Activated T-cell treated with anti-CD3 and anti-CD28 coated beads for 1 hour (primary cell): ENCODE results near the gene CDK8.
A peak's percentile ranks its signal among the peaks of the same experiment; 100 is the strongest.
"Not testable (repeated sequence)": the region's sequence is repeated elsewhere in the genome, so short reads cannot be mapped to it uniquely, and the experiment has no call there.

Experiments used
- DNase-seq: peaks from one replicate; pipeline ENCODE4 v3.0.0-alpha.2; 2020; ENCODE audit warnings: low read depth

The CDK8 gene

DNA sequence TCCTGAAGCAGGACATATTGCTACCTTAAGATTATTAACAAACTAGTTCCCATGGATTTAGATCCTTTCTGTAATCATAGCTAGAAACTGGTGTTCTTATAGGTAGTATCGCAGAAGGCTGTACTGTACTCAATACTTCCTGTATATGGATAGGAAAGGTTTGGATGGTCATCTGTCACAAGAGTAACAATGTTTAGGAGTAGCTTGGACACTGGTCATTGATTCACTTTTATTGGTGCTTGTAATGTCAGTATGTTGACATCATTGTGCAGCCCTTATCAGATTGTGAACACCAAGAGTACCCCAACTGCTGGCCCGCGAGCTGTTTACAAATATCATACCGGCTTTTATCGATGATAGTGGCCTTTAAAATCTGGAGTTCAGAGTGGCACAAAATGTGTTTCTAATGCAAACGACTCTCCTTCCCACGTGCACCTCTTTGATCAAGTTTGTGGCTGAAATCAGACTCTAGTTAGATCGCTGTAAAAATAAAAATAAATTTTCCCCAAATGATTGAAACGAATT is 605 bp upstream of the CDK8 start:
- no peak for DNase-seq

DNA sequence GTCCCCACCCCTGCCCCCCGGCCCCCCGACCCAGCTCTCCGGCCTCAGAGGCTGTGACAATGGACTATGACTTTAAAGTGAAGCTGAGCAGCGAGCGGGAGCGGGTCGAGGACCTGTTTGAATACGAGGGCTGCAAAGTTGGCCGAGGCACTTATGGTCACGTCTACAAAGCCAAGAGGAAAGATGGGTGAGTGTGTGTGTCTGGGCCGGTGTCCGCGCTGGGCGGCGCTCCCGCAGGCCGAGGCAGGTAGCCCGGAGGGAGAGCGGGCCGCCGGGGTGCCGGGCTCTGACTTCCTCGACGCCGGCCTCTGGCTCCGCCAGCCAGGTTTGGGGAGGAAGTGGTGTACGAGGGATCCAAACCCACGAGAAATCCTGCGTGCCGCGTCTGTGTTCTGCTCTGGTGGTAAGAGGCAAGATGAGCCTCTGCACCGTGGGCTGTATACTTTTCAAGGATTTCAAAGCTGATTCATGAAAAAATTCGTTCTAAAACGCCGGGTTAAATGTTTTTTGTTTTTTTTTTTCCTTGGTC is 718 bp downstream of the CDK8 start:
- peak; percentile 37 for DNase-seq

DNA sequence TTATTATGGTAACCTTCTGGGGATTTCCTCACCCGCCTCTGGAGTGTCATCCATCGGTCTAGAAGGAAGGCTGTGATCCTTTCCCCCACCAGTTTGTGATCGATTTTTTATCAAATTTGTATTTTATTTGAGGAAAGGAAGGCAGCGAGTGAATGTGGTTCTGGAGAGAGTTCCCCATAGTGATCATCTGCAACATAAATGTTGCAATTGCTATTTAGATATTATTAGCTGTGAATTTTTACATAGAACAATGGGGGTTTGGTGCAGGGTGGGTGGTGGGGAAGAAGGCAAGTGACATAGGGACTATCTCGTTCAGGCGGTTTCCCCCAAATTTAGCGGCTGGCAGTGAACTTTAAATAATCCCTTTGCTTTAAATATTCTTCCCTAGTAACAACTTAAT is 1.2 kb downstream of the CDK8 start:
- no peak for DNase-seq

DNA sequence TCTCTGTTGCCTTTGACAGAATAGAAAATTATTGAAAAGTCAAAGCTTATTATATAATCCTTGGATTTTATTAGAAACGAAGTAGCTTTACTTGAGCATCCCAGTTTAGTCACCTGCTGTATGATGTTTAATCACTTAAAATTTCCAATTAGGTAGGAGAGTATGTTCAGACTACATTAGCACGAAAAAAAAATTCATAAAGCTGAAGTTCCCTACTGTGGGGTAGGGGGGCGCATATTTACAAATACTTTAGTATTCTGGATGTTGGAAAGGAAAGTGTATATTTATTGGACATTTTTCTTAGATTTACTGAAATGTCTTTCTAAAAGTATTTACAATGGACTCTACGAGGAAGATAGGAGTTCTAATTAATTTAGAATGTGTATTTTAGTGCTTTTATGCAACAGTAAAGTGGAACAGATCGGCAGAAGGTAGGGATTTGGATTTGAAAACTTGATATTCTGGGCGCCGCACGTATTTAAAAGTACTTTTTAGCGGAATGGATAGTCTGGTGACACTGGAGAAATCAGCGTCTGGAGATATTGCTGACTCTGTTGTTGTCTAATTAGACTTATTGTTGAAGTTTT is 1.9 kb downstream of the CDK8 start:
- DNase-seq, result no peak

DNA sequence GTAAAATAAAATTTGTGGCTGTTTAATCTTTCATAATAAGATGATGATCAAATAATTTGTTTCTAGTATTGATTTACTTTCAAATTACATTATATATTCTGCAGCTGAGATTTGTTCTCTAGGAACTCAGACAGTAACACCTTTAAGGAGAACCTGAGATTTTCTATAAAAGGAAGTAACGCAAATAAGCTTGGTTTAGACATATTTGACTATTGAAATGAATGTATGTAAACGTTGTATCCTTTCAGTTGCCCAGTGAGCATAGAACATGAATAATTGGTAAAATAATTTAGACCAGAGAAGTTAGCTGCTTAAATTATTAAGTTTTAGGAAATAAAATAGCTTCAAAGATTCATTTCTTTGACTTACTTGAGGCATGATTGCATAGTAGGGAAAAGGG is 3.1 kb downstream of the CDK8 start:
- DNase-seq, result no peak

DNA sequence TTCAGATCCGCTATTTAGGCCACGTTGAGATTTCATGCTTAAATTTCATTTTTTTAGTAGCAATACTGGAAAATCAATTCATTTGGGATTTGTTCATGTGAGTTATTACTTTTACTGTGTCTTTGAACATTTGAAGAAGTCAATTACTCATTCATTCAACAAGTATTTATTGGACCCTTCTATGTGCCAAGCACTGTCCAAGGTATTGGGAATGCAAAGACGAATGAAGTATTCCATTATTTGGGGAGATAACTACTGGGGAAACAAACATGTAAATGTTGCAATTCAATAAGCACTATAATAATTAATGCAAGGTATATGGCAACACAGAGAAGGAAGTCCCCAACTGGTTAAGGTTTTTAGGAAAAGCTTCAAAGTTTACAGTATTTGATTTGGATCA is 5.7 kb downstream of the CDK8 start:
- no peak for DNase-seq

DNA sequence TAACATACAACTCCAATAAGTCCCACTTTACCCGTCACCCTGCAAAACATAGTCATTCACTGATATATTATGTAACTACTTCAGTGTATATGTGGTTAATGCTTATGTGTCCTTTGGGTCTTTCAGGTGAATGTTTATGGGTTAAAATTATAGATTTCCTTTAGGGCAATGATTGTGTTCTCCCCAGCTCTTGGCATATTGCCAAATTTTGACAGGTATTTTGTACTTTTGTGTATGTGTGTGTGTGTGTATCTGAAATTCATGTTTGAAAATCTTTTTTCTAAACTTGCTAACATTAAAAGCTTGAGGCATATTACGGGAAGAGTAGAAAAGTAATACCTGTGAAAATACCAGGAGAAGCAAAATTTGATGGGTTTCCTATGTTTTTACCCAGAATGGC is 8.2 kb downstream of the CDK8 start:
- DNase-seq, result no peak

DNA sequence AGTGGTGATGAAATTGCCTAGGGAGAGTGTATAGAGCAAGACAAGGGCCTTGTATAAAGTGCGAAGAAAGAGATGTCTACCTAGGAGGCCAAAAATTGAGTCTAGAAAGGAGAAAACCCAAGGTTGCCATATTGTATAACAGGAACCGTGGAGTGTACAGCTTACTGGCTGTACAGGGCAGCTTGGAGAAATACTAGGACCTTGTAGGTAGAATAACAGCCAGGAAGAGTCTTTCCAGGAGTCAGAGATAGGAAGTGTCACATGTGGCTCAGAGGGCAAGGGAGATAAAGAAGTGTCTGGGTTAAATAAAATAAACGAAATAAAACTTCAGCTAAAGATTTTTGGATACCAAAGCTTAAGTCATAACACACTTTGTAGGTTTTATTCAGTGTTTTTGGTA is 12.4 kb downstream of the CDK8 start:
- DNase-seq, result no peak

DNA sequence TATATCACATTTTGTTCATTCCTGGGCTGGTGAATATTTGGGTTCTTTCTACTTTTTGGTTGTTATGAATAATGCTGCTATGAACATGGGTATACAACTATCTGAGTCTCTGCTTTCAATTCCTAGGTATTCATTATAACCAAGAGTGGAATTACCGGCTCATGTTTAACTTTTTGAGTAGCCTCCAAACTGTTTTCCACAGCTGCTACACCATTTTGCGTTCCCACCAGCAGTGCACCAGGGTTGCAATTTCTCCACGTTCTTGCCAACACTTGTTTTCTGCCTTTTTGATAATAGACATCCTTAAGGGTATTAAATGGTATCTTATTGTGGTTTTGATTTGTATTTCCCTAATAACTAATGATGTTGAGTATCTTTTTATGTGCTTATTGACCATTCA is 16.8 kb downstream of the CDK8 start:
- no peak for DNase-seq

DNA sequence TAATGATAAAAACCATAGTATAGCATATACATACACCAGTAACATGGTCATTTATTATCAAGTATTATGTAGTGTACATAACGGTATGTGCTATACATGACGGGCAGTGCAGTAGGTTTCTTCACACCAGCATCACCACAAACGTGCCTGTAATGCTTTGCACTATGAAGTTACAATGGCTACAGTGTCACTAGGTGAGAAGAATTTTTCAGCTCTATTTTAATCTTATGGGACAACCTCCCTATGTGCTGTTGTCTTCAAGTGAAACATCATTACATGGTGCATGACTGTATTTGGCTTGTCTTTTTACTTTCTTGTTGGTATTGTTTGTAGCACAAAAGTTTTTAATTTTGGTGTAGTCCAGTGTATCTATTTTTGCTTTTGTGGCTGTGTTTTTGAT is 18.7 kb downstream of the CDK8 start:
- no peak for DNase-seq

DNA sequence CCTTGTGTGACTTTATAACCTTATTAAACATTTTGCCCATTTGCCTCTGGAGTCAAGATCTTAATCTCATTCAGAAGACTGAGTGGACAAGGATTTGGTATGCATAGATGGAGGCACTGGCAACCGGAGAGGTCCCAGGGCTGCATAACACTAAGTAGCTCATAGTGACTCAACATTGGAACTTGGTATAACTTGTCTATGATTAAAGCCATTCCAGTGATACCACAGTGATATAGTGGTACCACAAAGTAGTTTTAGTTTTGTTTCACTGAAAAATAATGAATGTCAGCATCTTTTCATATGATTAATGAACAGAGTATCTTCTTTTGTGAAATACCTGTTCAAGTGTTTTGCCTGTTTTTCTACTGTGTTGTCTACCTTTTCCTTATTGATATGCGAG is 26.4 kb downstream of the CDK8 start:
- no peak for DNase-seq

DNA sequence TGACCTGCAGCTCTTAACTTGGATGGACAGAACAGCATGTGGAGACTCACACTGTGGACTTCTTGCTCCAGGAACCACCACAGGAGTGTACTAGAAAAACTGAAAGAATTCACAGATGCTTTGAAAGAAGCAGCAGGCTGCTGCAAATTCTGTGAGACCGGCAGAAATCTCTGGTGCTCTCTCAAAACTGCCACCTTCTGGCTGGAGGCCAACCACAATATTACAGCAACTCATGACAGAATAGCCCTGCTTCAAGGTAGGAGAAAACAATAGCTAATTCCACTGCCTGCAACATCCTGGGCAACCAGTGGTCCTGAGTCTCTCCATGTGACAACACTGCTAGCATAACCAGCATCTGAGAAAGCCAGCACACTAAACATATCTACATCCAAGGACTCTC is 26.9 kb downstream of the CDK8 start:
- no peak for DNase-seq

DNA sequence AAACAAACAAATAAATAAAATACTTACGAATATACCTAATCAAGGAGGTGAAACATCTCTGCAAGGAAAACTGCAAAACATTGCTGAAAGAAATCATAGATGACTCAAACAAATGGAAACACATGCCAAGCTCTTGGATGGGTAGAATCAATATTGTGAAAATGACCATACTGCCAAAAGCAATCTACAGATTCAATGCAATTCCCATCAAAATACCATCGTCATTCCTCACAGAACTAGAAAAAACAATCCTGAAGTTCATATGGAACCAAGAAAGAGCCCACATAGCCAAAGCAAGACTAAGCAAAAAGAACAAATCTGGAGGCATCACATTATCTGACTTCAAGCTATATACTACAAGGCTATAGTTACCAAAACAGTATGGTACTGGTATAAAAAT is 32.0 kb downstream of the CDK8 start:
- DNase-seq, result not testable (repeated sequence)

DNA sequence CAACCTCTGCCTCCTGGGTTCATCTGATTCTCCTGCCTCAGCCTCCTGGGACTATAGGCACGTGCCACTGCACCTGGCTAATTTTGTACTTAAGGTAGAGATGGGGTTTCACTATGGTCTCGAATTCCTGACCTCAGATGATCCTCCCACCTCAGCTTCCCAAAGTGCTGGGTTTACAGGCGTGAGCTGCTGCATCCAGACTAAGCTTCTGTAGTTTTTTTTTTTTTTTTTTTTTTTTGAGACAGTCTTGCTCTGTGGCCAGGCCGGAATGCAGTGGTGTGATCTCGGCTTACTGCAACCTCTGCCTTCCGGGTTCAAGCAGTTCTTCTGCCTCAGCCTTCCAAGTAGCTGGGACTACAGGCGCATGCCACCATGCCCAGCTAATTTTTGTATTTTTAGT is 34.9 kb downstream of the CDK8 start:
- not testable (repeated sequence) for DNase-seq

DNA sequence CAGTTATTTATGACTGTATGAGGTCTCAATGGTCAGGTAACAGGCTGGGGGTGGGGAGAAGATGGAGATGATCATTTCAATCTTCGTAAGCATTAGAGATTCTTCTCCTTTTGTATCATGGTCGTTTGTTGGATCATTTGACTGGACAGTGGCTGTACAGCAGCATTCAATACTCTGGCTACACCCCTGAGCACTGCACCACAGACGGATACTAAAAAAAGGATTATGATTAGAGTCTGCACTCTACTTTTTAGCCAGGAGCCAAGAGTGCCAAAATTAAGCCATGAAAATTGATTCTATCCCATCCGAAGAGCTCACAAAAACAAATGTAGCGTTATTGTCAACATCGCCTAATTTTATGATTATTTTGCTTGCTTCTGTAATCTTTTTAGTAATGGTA is 41.9 kb downstream of the CDK8 start:
- DNase-seq, result no peak

DNA sequence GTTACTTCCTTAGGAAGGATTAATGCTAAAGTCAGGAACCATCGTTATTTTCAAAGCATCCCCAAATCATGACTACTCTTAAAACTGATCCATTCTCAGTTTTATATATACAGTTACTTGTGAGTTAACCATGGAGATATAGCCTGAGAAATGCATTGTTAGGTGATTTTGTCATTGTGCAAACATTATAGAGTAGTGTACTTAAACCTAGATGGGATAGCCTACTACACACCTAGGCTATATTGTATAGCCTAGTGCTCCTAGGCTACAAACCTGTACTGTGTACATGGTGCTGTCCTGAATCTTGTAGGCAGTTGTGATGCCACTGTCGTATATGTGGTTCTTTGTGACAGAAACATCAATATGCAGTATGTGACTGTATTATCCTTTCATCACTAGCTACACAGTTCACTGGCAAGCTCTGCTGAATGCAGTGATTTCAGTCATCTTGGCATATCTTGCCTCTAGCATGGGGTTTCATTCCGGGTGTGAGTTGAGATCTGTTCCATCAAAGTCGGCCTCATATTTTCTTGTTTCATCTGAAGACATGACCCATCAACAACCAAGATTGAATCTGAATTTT is 45.3 kb downstream of the CDK8 start:
- no peak for DNase-seq

DNA sequence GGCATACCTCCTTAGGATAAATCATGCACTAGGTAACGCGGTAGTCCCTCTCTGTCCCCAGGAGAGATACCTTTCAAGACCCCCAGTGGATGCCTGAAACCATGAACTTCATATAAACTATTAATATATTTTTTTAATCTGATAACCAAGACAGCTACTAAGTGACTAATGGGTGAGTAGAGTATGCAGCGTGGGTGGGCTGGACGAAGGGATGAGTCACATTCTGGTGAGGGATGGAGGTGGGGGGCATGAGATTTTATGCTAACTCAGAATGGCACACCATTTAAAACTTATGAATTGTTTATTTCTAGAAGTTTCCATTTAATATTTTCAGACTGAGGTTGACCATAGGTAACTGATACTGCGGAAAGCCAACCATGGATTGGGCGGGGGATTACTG is 46.2 kb downstream of the CDK8 start:
- no peak for DNase-seq

DNA sequence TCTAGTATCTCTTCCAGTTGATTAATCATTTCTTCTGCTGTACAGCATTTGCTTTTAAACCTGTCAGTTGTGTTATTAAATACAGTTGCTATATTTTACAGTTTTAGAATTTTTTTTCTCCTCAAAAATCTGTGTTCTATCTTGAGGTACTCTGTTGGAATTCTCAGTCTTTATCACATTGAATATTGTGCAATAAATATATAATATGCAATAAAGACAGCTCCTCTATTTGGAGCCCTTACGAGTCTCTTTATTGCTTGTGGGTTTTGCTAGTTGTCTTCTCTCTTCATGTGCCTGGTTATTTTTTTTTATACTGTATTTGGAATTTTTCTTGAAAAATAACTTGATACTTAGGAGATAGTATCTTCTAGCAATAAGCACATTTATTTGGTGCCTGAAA is 51.7 kb downstream of the CDK8 start:
- no peak for DNase-seq

DNA sequence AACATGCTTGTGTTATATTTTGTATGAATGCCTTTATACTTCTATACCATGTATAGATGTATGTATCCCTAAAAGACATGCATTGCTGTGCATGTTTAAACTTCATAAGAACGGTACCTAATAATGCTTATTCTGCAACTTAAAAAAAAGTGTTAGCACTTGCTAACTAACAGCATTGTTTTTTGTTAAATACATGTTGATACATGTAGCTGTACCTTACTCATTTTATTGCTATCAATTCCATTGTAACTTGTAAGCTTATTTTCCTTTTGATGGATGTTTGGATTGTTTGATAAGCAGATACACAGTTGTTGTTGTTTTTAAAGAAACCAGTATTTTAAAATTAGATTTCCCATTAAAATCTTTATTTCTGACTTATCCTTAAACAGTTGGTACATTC is 53.8 kb downstream of the CDK8 start:
- DNase-seq, result no peak

DNA sequence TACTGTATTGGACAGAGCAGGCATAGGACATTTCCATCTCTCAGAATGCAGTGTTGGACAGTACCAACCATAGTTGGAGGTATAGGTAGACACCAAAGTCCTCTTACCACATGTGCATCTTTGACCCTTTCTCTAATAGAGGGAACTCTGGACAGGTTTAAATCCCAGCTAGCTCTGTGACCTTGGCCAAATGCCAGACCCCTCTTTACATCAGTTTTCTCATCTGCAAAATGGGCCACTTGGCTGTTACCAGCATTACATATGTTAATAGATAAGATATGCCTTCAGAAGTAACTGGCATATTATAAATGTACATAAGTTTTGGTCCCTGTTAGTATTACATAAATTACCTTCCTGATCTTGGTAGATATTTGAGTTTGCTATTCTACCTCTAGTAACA is 54.3 kb downstream of the CDK8 start:
- DNase-seq, result no peak

DNA sequence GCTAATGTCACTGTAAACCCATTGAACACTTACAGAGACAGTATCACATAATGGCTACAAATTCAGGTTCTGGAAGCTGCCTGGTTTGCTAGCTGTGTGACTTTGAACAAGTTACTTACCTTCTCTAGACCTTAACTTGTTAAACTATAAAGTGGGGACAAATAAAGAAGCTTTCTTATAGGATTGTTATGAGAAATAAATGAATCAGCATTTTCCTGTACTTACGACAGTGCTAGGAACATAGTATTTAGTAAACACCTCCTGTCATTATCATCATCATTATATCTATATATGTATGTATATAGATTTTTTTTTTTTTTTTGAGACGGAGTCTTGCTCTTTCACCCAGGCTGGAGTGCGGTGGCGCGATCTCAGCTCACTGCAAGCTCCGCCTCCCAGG is 54.9 kb downstream of the CDK8 start:
- no peak for DNase-seq

DNA sequence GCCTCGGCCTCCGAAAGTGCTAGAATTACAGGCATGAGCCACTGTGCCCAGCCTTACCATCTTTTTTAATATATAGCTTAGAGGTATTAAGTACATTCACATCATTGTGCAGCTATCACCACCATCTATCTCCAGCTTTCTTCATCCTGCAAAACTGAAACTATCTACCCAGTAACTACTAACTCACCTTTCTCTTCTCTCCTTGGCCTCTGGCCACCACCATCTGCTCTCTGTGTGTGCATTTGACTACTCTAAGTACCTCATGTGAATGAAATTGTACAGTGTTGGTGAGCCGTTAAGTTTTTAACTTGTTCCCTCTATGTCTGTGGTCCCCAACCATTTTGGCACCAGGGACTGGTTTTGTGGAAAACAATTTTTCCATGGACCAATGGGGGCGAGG is 56.1 kb downstream of the CDK8 start:
- DNase-seq, result no peak

DNA sequence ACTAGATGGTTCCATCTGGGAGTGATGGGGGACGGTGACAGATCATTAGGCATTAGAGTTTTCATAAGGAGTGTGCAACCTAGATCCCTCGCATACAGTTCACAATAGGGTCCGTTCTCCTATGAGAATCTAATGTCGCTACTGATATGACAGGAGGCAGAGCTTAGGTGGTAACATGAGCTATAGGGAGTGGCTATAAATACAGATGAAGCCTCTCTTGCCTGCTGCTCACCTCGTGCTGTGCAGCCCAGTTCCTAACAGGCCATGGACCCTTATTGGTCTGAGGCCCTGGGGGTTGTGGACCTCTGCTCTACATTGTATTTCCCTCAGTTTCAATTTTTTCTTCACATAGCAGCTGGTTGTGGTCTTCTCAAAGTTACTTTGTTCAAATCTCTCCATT is 56.5 kb downstream of the CDK8 start:
- DNase-seq, result no peak

DNA sequence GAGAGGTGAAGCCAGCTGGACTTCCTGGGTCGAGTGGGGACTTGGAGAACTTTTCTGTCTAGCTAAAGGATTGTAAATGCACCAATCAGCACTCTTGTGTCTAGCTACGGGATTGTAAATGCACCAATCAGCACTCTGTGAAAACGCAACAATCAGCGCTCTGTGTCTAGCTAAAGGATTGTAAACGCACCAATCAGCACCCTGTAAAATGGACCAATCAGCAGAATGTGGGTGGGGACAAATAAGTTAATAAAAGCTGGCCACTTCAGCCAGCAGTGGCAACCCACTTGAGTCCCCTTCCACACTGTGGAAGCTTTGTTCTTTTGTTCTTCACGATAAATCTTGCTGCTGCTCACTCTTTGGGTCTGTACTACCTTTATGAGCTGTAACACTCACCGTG is 58.1 kb downstream of the CDK8 start:
- DNase-seq, result not testable (repeated sequence)
